Activated naive CD8-positive, alpha-beta T cell treated with anti-CD3 and anti-CD28 coated beads, Interleukin-2, amount 50 U/mL, for 16 hours (primary cell): ENCODE measurements around the gene DIP2C.
"Not testable (repeated sequence)": the region's sequence is repeated elsewhere in the genome, so short reads cannot be mapped to it uniquely, and the experiment has no call there.

Experiments
- DNase-seq: peaks from one replicate; pipeline ENCODE4 v3.0.0-alpha.2; 2020; ENCODE audit warnings: low read depth, low spot score

DIP2C gene

DNA sequence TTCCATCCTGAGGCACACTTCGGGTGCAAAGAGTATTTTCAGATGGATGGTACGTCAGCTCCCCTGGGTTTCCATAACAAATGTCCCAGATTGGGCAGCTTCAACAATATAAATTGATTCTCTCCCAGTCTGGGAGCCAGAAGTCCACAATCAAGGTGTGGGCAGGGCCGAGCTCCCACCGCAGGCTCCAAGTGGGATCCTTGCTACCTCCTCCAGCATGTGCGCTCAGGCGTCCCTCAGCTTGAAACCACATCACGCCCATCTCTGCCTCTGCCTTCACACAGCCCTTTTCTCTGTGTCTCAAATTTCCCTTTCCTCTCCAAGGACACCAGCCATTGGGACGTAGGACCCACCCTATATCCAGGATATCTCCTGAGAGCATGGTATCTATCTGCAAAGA lies 153.5 kb downstream of the DIP2C start:
- no peak for DNase-seq

DNA sequence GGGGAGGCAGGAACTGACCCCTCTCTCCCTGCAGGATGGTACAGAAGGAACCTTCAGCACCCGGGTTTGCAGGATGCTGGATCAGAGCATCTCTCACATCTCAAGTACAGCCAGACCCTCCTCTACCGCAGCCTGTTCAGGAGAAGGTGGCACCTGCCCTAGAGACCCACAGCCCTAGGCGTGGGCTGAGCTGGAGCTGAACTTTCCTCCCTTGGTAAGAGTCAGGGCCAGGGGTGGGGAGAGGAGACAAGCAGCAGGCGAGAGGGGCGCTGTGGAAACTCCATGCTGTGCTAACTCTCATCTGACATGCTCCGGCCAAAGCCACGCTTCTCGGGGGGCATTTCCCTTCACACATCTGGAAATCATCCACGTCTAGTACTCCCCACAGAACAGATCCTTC lies 154.4 kb downstream of the DIP2C start:
- no peak for DNase-seq

DNA sequence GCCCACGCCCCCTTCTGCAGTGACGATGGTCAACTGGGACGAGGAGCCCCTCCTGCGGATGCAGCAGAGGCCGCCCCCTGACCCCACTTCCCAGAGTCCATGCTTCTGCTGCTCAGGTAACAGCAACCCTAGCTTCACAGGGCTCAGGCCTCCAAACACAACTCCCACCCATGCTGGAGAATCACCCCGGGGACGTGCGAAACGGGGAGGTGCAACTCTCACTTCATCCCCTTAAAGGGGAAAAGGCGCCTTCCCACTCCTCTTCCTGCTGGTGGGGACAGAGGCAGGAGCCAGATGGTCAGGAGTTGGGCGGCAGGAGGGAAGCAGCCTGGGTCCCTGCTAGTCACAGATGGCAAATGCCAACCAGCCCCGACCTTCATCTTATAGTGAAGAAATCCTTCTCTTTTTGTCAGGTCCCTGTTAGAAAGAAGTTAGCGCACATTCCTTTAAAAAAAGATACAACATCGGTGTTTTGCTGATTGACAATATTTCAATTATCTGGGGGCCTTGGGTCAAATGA lies 155.4 kb downstream of the DIP2C start:
- no peak for DNase-seq

- DNase-seq: no peak
Observed at GRCh38 chr10:533611-534010, 155.9 kb downstream of the DIP2C start.

GRCh38 chr10:533186-533585 lies 156.3 kb downstream of the DIP2C start:
- no peak for DNase-seq

GRCh38 chr10:532331-532730 lies 157.1 kb downstream of the DIP2C start:
- DNase-seq: not testable (repeated sequence)

GRCh38 chr10:531541-531940 lies 157.9 kb downstream of the DIP2C start:
- DNase-seq: no peak

DNA sequence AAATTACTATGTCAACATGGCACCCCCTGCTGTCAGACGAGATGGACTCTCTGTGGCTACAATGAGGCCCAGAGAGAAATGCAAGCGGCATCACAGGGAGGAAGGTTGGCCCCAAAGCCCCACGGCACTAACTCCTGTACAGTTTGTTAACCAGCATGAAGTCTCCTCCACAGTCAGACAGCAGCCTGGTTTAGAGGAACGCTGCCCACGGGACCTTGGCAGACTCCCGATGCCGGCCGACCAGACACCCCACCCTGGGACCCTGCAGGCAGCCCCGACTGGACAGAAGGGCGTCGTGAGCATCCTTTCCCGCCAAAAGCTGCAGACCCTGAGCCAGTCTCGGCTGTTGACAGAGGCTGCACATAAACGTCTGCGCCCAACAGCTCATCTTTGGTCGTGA lies 158.8 kb downstream of the DIP2C start:
- no peak for DNase-seq

DNA sequence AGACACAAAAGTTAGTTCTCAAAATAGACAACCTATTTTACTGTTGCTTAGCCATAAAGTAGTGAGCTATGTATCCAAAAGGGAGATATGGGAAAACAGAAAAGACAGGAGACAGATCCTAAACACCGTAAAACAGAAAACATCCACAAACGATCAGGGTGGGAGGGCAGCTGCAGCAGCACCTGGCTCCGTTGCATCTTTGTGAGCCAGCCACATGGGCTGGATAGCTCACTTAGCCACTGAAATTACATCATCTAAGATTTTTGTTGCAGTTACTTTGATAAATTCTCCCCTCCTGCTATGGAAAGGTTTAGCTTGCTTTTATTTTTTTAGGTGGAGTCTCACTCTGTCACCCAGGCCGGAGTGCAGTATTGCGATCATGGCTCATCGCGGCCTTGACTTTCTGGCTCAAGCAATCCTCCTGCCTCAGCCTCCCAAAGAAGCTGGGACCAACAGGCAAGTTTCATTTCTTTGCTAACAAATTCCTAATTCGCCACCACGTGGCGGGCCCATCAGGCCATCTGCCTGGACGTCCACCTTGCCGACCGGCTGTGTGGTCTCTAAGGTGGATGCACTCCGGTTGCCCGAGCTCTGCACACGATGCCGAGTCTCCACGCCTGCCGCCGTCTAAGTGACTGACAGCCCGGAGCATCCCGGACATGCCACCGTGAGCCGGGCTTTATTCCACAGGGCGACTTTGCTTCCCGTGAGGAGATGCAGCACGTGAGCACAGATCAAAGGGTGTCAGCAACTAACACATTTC lies 159.8 kb downstream of the DIP2C start:
- DNase-seq: no peak

DNA sequence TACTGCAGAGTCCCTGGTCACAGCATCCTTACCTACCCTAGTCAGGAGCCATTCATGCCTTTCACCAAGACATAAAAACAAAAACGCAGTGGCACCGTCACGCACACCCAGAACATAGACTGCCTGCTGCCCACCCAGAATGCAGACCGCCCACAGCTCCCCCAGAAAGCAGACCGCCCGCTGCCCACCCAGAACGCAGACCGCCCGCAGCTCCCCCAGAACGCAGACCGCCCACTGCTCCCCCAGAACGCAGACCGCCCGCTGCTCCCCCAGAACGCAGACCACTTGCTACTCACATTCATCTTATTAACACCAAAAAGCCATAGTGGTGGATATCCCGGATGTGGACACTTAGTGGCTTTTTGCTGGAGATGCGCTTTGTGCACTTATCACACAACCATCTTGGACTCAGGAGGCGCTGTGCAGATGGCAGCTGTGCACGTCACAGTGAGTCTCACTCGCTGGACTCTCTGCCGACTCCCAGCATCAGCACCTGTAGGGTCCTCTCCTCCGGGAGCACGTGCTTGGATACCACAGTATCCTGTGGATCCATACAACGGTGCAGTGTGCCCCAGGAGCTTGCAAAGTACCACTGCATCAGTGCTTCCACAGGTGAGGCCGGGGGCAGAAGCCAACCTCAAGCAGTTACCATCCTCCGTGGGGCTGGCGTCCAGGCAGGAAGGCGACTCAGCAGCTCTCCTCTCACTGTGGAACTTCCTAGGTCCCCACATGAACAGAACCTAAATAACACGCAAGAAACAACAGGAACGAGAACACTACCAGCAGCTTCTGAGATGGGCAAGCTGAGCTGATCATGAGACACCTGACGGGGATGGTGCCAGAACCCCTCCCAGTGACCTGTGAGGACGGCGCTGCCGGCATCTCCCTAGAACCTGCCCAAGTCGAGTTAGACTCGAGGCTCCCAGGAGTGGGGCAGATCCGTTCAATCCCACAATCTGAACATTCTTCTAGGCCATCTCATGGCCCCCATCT lies 161.0 kb downstream of the DIP2C start:
- DNase-seq: no peak

- DNase-seq: no peak
Observed at GRCh38 chr10:527416-527815, 162.1 kb downstream of the DIP2C start.

GRCh38 chr10:526651-527312 lies 162.7 kb downstream of the DIP2C start:
- DNase-seq: no peak

- no peak for DNase-seq
Observed at GRCh38 chr10:525565-526315, 163.7 kb downstream of the DIP2C start.

- DNase-seq: no peak
Observed at GRCh38 chr10:523925-524324, 165.5 kb downstream of the DIP2C start.

DNA sequence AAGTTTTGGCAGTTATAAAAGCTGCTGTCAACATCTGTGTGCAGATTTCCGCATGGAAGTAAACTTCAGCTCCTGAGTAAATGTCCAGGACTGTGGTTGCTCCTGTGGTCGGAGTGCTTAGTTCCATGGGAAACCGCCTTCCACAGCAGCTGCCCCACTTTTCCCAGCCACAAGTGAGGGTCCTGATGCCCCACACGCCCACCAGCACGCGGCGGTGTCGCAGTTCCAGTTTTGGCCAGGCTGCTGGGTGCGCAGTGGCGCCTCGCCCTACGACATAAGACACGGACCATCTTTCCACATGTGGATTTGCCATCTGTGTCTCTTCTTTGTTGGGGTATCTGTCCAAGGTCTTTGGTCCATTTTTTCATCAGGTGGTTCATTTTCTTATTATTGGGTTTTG lies 167.1 kb downstream of the DIP2C start:
- DNase-seq: no peak

DNA sequence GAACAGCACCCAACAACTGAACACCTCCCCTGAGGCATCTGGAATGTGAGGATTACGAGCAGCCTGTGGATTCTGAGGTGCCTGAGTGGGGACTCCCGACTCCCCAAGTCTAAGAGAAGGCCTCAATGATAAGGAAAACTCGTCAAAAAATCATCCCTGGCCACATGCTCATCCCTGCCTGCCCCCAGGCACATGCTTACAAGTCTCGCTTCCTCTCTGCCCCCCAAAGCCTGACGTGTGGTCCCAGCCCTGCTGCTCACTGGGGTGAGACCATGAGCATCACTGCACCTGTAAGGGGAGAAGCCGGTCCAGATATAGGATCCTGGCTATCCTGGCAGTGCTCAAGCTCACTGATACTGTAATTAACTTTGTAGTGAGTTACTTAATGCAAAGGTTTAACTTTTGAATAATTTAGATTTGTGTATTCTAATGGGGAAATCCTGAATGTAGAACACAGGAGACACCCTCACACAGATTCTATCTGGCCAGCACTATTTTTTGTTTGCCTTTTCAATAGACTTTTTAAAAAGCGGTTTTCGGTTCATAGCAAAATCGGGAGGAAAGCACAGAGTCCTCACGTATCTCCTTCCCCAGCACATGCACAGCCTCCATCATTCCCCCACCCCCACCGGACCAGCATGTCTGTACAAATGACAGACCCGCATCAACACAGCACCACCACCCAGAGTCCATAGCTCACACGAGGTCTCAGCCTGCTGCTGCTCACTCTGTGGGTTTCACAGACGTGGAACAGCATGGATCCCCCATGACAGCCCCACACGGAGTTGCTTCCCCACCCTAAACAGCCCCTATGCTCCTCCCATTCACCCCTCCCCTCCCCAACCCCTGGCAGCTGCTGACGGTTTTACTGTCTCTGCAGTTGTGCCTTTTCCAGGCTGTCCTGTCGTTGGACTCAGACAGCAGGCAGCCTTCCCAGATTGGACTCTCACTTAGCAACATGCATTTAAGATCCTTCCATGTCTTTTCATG lies 167.9 kb downstream of the DIP2C start:
- no peak for DNase-seq

GRCh38 chr10:520402-520787 lies 169.1 kb downstream of the DIP2C start:
- no peak for DNase-seq

GRCh38 chr10:519716-520401 lies 169.6 kb downstream of the DIP2C start:
- no peak for DNase-seq

DNA sequence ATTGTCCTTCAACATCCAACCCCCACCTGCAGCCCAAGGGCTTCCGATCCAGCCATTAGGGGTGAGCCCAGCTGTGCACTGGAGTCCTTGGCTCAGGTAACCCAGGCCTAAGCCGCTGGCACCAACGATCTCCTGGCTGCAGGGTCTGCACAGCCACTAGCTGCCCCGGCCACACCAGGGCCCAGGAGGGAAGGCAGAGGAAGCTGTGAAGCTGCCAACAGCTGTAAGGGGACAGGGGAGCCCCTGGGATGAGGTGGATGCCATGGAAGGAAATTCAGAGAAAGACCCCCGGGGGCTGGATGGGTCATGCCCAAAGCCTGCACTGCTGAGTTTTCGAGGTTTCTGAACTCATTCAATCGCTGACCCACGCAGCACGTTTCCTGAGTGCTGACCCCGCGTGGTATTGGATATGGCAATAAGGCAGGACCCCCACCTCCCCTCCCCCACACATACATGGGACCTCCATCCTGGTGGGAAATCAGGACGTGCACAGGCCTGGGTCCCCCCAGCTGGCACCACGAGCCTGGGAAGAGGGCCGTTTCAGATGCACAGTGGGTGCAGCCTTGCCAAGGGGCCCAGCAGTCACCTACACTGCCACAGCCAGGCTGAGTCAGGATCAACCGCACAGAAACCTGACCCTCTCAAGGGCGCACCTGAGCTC lies 170.3 kb downstream of the DIP2C start:
- no peak for DNase-seq
